Neural crest cell (in vitro differentiated cells): ENCODE data around the gene KBTBD2. TPM values are rescaled to one million over a fixed set of nuclear protein-coding genes. Genes with fewer than 3 reads are reported as not detected.
A peak's percentile ranks its signal among the peaks of the same experiment; 100 is the strongest.

Experiments used
- DNase-seq: peaks from one replicate; pipeline ENCODE4 v3.0.0; 2021; ENCODE audit warnings: low read depth, mixed read lengths, low spot score
- H3K27ac Mint-ChIP-seq: one replicate; pipeline ENCODE4 v1.8.0; 2021; ENCODE audit warnings: mild to moderate bottlenecking, mixed read lengths; ENCODE audit not compliant: unreplicated experiment
- H3K27me3 Mint-ChIP-seq: 2 replicates; pipeline ENCODE4 v1.8.0; 2021; ENCODE audit warnings: low read depth, mild to moderate bottlenecking, mixed read lengths
- H3K36me3 Mint-ChIP-seq: 2 replicates; pipeline ENCODE4 v1.8.0; 2021; ENCODE audit warnings: low read depth, mild to moderate bottlenecking, mixed read lengths
- H3K4me1 Mint-ChIP-seq: 2 replicates; pipeline ENCODE4 v1.8.0; 2021; ENCODE audit warnings: mixed read lengths
- H3K4me3 Mint-ChIP-seq: one replicate; pipeline ENCODE4 v1.8.0; 2021; ENCODE audit warnings: mild to moderate bottlenecking, mixed read lengths
- H3K9me3 Mint-ChIP-seq: 2 replicates; pipeline ENCODE4 v1.8.0; 2021; ENCODE audit warnings: mixed read lengths
- CTCF ChIP-seq: fragments of 200-600 bp; sonication (generic); conservative IDR thresholded peaks from 2 replicates; pipeline ENCODE4 v1.5.0; 2021; ENCODE audit warnings: antibody characterized with exemption, mild to moderate bottlenecking
- total RNA-seq: library from RNA; stranded (reverse); gene quantifications from 2 replicates; pipeline ENCODE4 v1.2.1, GENCODE V29; 2021

Gene KBTBD2
- total RNA-seq, 1 donor from 2014 or later = 40.9 TPM

GRCh38 chr7:32915041-32915536 lies 23.5 kb upstream of the KBTBD2 start:
- Mint-ChIP-seq H3K27me3 (no peaks in the 10 kb centered on the region), H3K4me3 (no peak overlapping the region), H3K9me3 (no peaks in the 10 kb centered on the region), H3K27ac (no peak overlapping the region), H3K4me1 (no peaks in the 10 kb centered on the region), H3K36me3 (peaks cover 34% of the 10 kb centered on the region)
- no peak for DNase-seq
- TF ChIP-seq CTCF = no peak

- Mint-ChIP-seq H3K4me3 (no peak overlapping the region), H3K27me3 (no peaks in the 10 kb centered on the region)
Observed at GRCh38 chr7:32914184-32914583, 22.6 kb upstream of the KBTBD2 start.

GRCh38 chr7:32910195-32910594 lies 18.6 kb upstream of the KBTBD2 start:
- DNase-seq = no peak
- H3K9me3 Mint-ChIP-seq = peaks cover 3% of the 10 kb centered on the region
- H3K4me1 Mint-ChIP-seq = peaks cover 5% of the 10 kb centered on the region
- H3K36me3 Mint-ChIP-seq = peaks cover 17% of the 10 kb centered on the region
- H3K27ac Mint-ChIP-seq = no peak overlapping the region
- H3K27me3 Mint-ChIP-seq = no peaks in the 10 kb centered on the region
- TF ChIP-seq CTCF = no peak
- H3K4me3 Mint-ChIP-seq = no peak overlapping the region

More at GRCh38 chr7:32914184-32914583, 22.6 kb upstream of the KBTBD2 start:
- Mint-ChIP-seq H3K27ac (no peak overlapping the region), H3K36me3 (peaks cover 34% of the 10 kb centered on the region), H3K9me3 (no peaks in the 10 kb centered on the region), H3K4me1 (no peaks in the 10 kb centered on the region)
- TF ChIP-seq CTCF = no peak
- no peak for DNase-seq

DNA sequence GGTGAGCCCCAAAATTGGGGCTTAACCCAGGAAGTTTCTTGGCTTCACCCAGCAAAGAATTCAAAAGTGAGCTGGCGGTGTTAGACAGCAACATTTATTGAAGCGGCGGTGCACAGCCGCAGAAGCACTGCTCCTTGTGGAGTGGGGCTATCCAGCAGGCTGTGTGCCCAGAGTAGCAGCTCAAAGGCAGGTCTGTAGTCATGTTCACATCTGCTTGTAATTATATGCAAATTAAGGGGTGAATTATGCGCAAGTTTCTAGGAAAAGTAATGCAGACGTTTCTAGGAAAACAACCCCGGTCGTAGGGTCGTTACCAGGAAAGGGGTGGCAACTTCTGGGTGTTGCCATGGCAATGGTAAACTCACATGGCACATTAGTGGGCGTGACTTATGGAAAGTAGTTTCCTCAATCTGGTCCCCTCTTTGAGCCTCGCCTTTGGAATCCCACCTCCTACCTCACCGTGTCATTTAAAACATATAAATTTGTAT lies 13.7 kb upstream of the KBTBD2 start:
- H3K36me3 Mint-ChIP-seq = no peaks in the 10 kb centered on the region
- DNase-seq = peak; percentile 42
- peaks cover 3% of the 10 kb centered on the region for H3K9me3 Mint-ChIP-seq
- no peaks in the 10 kb centered on the region for H3K27me3 Mint-ChIP-seq
- H3K4me1 Mint-ChIP-seq = peaks cover 8% of the 10 kb centered on the region
- peak overlapping the region; percentile 94 for H3K27ac Mint-ChIP-seq
- H3K4me3 Mint-ChIP-seq = peak overlapping the region; percentile 90
- no peak for TF ChIP-seq CTCF

GRCh38 chr7:32901629-32902028 lies 10.1 kb upstream of the KBTBD2 start:
- peaks cover 3% of the 10 kb centered on the region for H3K9me3 Mint-ChIP-seq
- H3K27ac Mint-ChIP-seq = no peak overlapping the region
- no peak for TF ChIP-seq CTCF
- no peak overlapping the region for H3K4me3 Mint-ChIP-seq
- DNase-seq = no peak
- H3K4me1 Mint-ChIP-seq = peaks cover 8% of the 10 kb centered on the region
- no peaks in the 10 kb centered on the region for H3K27me3 Mint-ChIP-seq
- H3K36me3 Mint-ChIP-seq = no peaks in the 10 kb centered on the region
